Measurements from ENCODE around the gene BDKRB2.

GRCh38 chr14:96275177-96276112 lies 70.8 kb downstream of the BDKRB2 start:
- peak; percentile 87 for TF ChIP-seq CTCF (IDR thresholded peaks at IDR 0.05; ENCODE audit: low read length)
- TF ChIP-seq EZH2 (IDR thresholded peaks at IDR 0.05; ENCODE audit: borderline replicate concordance, low read length) = no peak

Data from OCI-LY1 (cell line).